ENCODE data around the gene BCL6. TPM values are rescaled to one million over a fixed set of nuclear protein-coding genes. Genes with fewer than 3 reads are reported as not detected.

Gene BCL6
- total RNA-seq, 1 donor from 2014 or later = 46.2 TPM

GRCh38 chr3:187765342-187765741 is 20.1 kb upstream of the BCL6 start:
- Mint-ChIP-seq H3K27ac (ENCODE audit: unreplicated experiment) (no peak overlapping the region), H3K4me1 (ENCODE audit: low read depth, unreplicated experiment) (peaks cover 4% of the 10 kb centered on the region), H3K27me3 (ENCODE audit: low read depth, unreplicated experiment) (peaks cover 5% of the 10 kb centered on the region), H3K4me3 (ENCODE audit: unreplicated experiment) (no peak overlapping the region), H3K36me3 (ENCODE audit: low read depth, unreplicated experiment) (no peaks in the 10 kb centered on the region), H3K9me3 (ENCODE audit: unreplicated experiment) (no peaks in the 10 kb centered on the region)
- peak; percentile 61 for DNase-seq (ENCODE audit: low read depth)
- Histone ChIP-seq H3K4me1 (ENCODE audit: insufficient read depth, low read length) (peaks cover 19% of the 10 kb centered on the region), H2AFZ (ENCODE audit: low read depth, low read length) (no peak overlapping the region), H3K9ac (ENCODE audit: low read length) (no peak overlapping the region), H3K36me3 (ENCODE audit: insufficient read depth, low read length) (no peaks in the 10 kb centered on the region), H3K79me2 (ENCODE audit: insufficient read depth, low read length) (no peaks in the 10 kb centered on the region), H3K4me3 (ENCODE audit: insufficient read depth, low read depth, low read length) (no peak overlapping the region), H3K4me2 (ENCODE audit: low read length) (no peak overlapping the region), H4K20me1 (ENCODE audit: insufficient read depth, low read length) (no peaks in the 10 kb centered on the region), H3K27ac (ENCODE audit: low read depth, low read length) (no peak overlapping the region), H3K9me3 (ENCODE audit: insufficient read depth, low read depth, low read length) (no peaks in the 10 kb centered on the region), H3K27me3 (ENCODE audit: insufficient read depth, low read length) (no peaks in the 10 kb centered on the region)
- TF ChIP-seq EZH2 (IDR thresholded peaks at IDR 0.05; ENCODE audit: insufficient read depth, low read length) (no peak), CTCF (IDR thresholded peaks at IDR 0.05; ENCODE audit: insufficient read depth, low read depth, low read length) (no peak)
- FAIRE-seq = no peak

- H3K79me2 ChIP-seq (ENCODE audit: insufficient read depth, low read length) = no peaks in the 10 kb centered on the region
- H3K4me2 ChIP-seq (ENCODE audit: low read length) = no peak overlapping the region
- no peak overlapping the region for H3K9ac ChIP-seq (ENCODE audit: low read length)
- peaks cover 19% of the 10 kb centered on the region for H3K4me1 ChIP-seq (ENCODE audit: insufficient read depth, low read length)
- peaks cover 5% of the 10 kb centered on the region for H3K27me3 Mint-ChIP-seq (ENCODE audit: low read depth, unreplicated experiment)
- no peaks in the 10 kb centered on the region for H3K36me3 ChIP-seq (ENCODE audit: insufficient read depth, low read length)
- TF ChIP-seq EZH2 (IDR thresholded peaks at IDR 0.05; ENCODE audit: insufficient read depth, low read length) (no peak), CTCF (IDR thresholded peaks at IDR 0.05; ENCODE audit: insufficient read depth, low read depth, low read length) (no peak)
- FAIRE-seq = no peak
- no peak for DNase-seq (ENCODE audit: low read depth)
- H4K20me1 ChIP-seq (ENCODE audit: insufficient read depth, low read length) = no peaks in the 10 kb centered on the region
- H3K36me3 Mint-ChIP-seq (ENCODE audit: low read depth, unreplicated experiment) = no peaks in the 10 kb centered on the region
- peaks cover 4% of the 10 kb centered on the region for H3K4me1 Mint-ChIP-seq (ENCODE audit: low read depth, unreplicated experiment)
- H3K9me3 Mint-ChIP-seq (ENCODE audit: unreplicated experiment) = no peaks in the 10 kb centered on the region
- H3K9me3 ChIP-seq (ENCODE audit: insufficient read depth, low read depth, low read length) = no peaks in the 10 kb centered on the region
- no peak overlapping the region for H3K27ac ChIP-seq (ENCODE audit: low read depth, low read length)
- no peak overlapping the region for H2AFZ ChIP-seq (ENCODE audit: low read depth, low read length)
- no peak overlapping the region for H3K4me3 Mint-ChIP-seq (ENCODE audit: unreplicated experiment)
- H3K27me3 ChIP-seq (ENCODE audit: insufficient read depth, low read length) = no peaks in the 10 kb centered on the region
- H3K4me3 ChIP-seq (ENCODE audit: insufficient read depth, low read depth, low read length) = no peak overlapping the region
- peak overlapping the region; percentile 4 for H3K27ac Mint-ChIP-seq (ENCODE audit: unreplicated experiment)
Observed at GRCh38 chr3:187763850-187764648, 18.8 kb upstream of the BCL6 start.

GRCh38 chr3:187762792-187763191 is 17.5 kb upstream of the BCL6 start:
- no peaks in the 10 kb centered on the region for H3K9me3 Mint-ChIP-seq (ENCODE audit: unreplicated experiment)
- Histone ChIP-seq H3K9me3 (ENCODE audit: insufficient read depth, low read depth, low read length) (no peaks in the 10 kb centered on the region), H3K27ac (ENCODE audit: low read depth, low read length) (no peak overlapping the region), H3K79me2 (ENCODE audit: insufficient read depth, low read length) (no peaks in the 10 kb centered on the region), H3K36me3 (ENCODE audit: insufficient read depth, low read length) (no peaks in the 10 kb centered on the region), H3K4me3 (ENCODE audit: insufficient read depth, low read depth, low read length) (no peak overlapping the region), H3K9ac (ENCODE audit: low read length) (no peak overlapping the region), H2AFZ (ENCODE audit: low read depth, low read length) (no peak overlapping the region), H3K4me1 (ENCODE audit: insufficient read depth, low read length) (peaks cover 16% of the 10 kb centered on the region), H3K27me3 (ENCODE audit: insufficient read depth, low read length) (no peaks in the 10 kb centered on the region), H4K20me1 (ENCODE audit: insufficient read depth, low read length) (no peaks in the 10 kb centered on the region), H3K4me2 (ENCODE audit: low read length) (no peak overlapping the region)
- FAIRE-seq (no peak), DNase-seq (ENCODE audit: low read depth) (no peak)
- no peak overlapping the region for H3K4me3 Mint-ChIP-seq (ENCODE audit: unreplicated experiment)
- peaks cover 3% of the 10 kb centered on the region for H3K27me3 Mint-ChIP-seq (ENCODE audit: low read depth, unreplicated experiment)
- TF ChIP-seq CTCF (IDR thresholded peaks at IDR 0.05; ENCODE audit: insufficient read depth, low read depth, low read length) = no peak
- no peak for TF ChIP-seq EZH2 (IDR thresholded peaks at IDR 0.05; ENCODE audit: insufficient read depth, low read length)
- H3K36me3 Mint-ChIP-seq (ENCODE audit: low read depth, unreplicated experiment) = peaks cover 2% of the 10 kb centered on the region
- peaks cover 4% of the 10 kb centered on the region for H3K4me1 Mint-ChIP-seq (ENCODE audit: low read depth, unreplicated experiment)
- H3K27ac Mint-ChIP-seq (ENCODE audit: unreplicated experiment) = no peak overlapping the region
